Neuronal stem cell (in vitro differentiated cells): ENCODE results near the gene SMURF2.

Experiments
- DNase-seq: peaks from one replicate; pipeline ENCODE4 v3.0.0-alpha.2; 2013; ENCODE audit warnings: low spot score
- H2AFZ ChIP-seq: one replicate; pipeline ENCODE4 v1.6.1; 2013; ENCODE audit warnings: mild to moderate bottlenecking, low read length, inconsistent platforms
- H2AK5ac ChIP-seq: 2 replicates; pipeline ENCODE4 v1.6.1; 2013; ENCODE audit warnings: low read depth, mild to moderate bottlenecking, inconsistent platforms, low read length, moderate library complexity, mixed read lengths
- H2BK120ac ChIP-seq: 2 replicates; pipeline ENCODE4 v1.6.1; 2013; ENCODE audit warnings: low read depth, mild to moderate bottlenecking, inconsistent platforms, low read length, moderate library complexity, mixed read lengths
- H2BK12ac ChIP-seq: one replicate; pipeline ENCODE4 v1.6.1; 2013; ENCODE audit warnings: low read length, inconsistent platforms
- H2BK15ac ChIP-seq: 2 replicates; pipeline ENCODE4 v1.6.1; 2013; ENCODE audit warnings: mild to moderate bottlenecking, low read length, inconsistent platforms, mixed read lengths
- H2BK5ac ChIP-seq: one replicate; pipeline ENCODE4 v1.6.1; 2013; ENCODE audit warnings: inconsistent platforms, mild to moderate bottlenecking, low read length, moderate library complexity
- H3K14ac ChIP-seq: one replicate; pipeline ENCODE4 v1.6.1; 2013; ENCODE audit warnings: low read length, inconsistent platforms
- H3K18ac ChIP-seq: 2 replicates; pipeline ENCODE4 v1.6.1; 2013; ENCODE audit warnings: low read length, inconsistent platforms
- H3K23ac ChIP-seq: 2 replicates; pipeline ENCODE4 v1.6.1; 2013; ENCODE audit warnings: low read depth, mild to moderate bottlenecking, mixed read lengths, low read length, inconsistent platforms; ENCODE audit not compliant: poor library complexity
- H3K27ac ChIP-seq: replicated peaks from 3 replicates; pipeline ENCODE4 v1.5.1; 2013; ENCODE audit warnings: low read length, inconsistent platforms
- H3K27me3 ChIP-seq, 3 experiments: 2 replicates each; pipeline ENCODE4 v1.6.1; 2013; ENCODE audit warnings: low read length in 3 of 3, mild to moderate bottlenecking in 2 of 3, inconsistent platforms in 1 of 3, low read depth in 1 of 3, mixed read lengths in 1 of 3, moderate library complexity in 1 of 3; ENCODE audit not compliant: control insufficient read depth in 3 of 3, insufficient read depth in 3 of 3
- H3K36me3 ChIP-seq, 2 donors: replicated peaks in 1 of 2; 2 replicates each; pipeline ENCODE4 v1.6.1; 2013; ENCODE audit warnings: low read length in 2 of 2; ENCODE audit not compliant: control insufficient read depth in 2 of 2, insufficient read depth in 2 of 2
- H3K4ac ChIP-seq: 2 replicates; pipeline ENCODE4 v1.6.1; 2013; ENCODE audit warnings: inconsistent platforms, mild to moderate bottlenecking, low read length, moderate library complexity
- H3K4me1 ChIP-seq, 2 donors: 1 replicate in 1 of 2; 2 replicates in 1 of 2; pipeline ENCODE4 v1.6.1; 2013; ENCODE audit warnings: low read length in 2 of 2, low read depth in 1 of 2; ENCODE audit not compliant: control insufficient read depth in 2 of 2, insufficient read depth in 1 of 2
- H3K4me2 ChIP-seq: one replicate; pipeline ENCODE4 v1.6.1; 2013; ENCODE audit warnings: mild to moderate bottlenecking, low read length, inconsistent platforms; ENCODE audit not compliant: insufficient read depth, poor library complexity, severe bottlenecking
- H3K4me3 ChIP-seq, 2 donors: 2 replicates each; pipeline ENCODE4 v1.5.1; 2013; ENCODE audit warnings: low read length in 2 of 2, mild to moderate bottlenecking in 2 of 2, inconsistent platforms in 1 of 2, moderate library complexity in 1 of 2
- H3K79me1 ChIP-seq: one replicate; pipeline ENCODE4 v1.6.1; 2013; ENCODE audit warnings: low read depth, mild to moderate bottlenecking, inconsistent platforms, low read length, moderate library complexity
- H3K9ac ChIP-seq: one replicate; pipeline ENCODE4 v1.6.1; 2013; ENCODE audit warnings: mild to moderate bottlenecking, low read depth, low read length, inconsistent platforms; ENCODE audit not compliant: poor library complexity
- H3K9me3 ChIP-seq, 2 donors: replicated peaks in 1 of 2; 2 replicates each; pipeline versions ENCODE3 to v1.6.1; 2013; ENCODE audit warnings: low read length in 2 of 2, mild to moderate bottlenecking in 2 of 2, inconsistent platforms in 1 of 2, low read depth in 1 of 2, mixed read lengths in 1 of 2, moderate library complexity in 1 of 2; ENCODE audit not compliant: control insufficient read depth in 2 of 2, insufficient read depth in 1 of 2
- H4K8ac ChIP-seq: one replicate; pipeline ENCODE4 v1.6.1; 2013; ENCODE audit warnings: low read depth, mild to moderate bottlenecking, inconsistent platforms, low read length, moderate library complexity
- H4K91ac ChIP-seq: one replicate; pipeline ENCODE4 v1.6.1; 2013; ENCODE audit warnings: low read length, low read depth, mild to moderate bottlenecking, inconsistent platforms; ENCODE audit not compliant: poor library complexity
- WGBS, 2 donors: extraction: QIAGEN DNeasy Blood & Tissue Kit; methylation state at CpG; one replicate each; pipeline ENCODE4 v1.1.7; 2013; ENCODE audit warnings: missing lambda C conversion rate in 2 of 2, mixed read lengths in 1 of 2; ENCODE audit not compliant: insufficient read length in 2 of 2, insufficient replicate concordance in 1 of 2; ENCODE audit errors: extremely low coverage in 2 of 2; 5-methylcytosine and 5-hydroxymethylcytosine counted together

The SMURF2 gene

DNA sequence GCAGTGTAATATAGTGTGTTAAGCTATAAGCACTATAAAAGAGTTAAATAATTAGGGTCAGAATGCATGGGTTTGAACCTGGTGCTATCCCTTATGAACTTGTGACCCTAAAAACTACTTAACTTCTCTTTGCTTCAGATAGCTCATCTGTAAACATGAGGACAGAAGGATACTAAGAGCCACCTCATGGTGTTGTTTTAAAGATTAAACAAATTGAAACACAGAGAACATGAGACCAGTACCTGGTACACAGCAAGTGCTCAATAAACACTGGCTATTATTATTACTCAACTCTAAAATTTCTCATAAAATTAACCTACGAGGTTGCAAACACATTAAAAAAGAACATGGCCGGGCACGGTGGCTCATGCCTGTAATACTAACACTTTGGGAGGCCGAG, 43.3 kb downstream of the SMURF2 start:
- Histone ChIP-seq H4K8ac (no peak overlapping the region), H2BK5ac (no peak overlapping the region), H2BK15ac (no peak overlapping the region), H3K14ac (no peak overlapping the region), H3K36me3 (no peaks in the 10 kb centered on the region), H2AK5ac (no peak overlapping the region), H2AFZ (no peak overlapping the region), H3K27ac (no peak overlapping the region), H3K79me1 (peaks cover 2% of the 10 kb centered on the region), H2BK120ac (no peak overlapping the region), H2BK12ac (no peak overlapping the region), H4K91ac (no peak overlapping the region), H3K4me1 (peaks cover 0 to 5% of the 10 kb centered on the region in 2 donors), H3K18ac (no peak overlapping the region), H3K9ac (no peak overlapping the region), H3K23ac (no peak overlapping the region), H3K4ac (no peak overlapping the region), H3K4me3 (no peak overlapping the region), H3K27me3 (no peaks in the 10 kb centered on the region), H3K9me3 (no peaks in the 10 kb centered on the region), H3K4me2 (no peak overlapping the region)
- no CpG with 5 or more reads among the region's 4 CpGs for WGBS, 2 donors
- no peak for DNase-seq

DNA sequence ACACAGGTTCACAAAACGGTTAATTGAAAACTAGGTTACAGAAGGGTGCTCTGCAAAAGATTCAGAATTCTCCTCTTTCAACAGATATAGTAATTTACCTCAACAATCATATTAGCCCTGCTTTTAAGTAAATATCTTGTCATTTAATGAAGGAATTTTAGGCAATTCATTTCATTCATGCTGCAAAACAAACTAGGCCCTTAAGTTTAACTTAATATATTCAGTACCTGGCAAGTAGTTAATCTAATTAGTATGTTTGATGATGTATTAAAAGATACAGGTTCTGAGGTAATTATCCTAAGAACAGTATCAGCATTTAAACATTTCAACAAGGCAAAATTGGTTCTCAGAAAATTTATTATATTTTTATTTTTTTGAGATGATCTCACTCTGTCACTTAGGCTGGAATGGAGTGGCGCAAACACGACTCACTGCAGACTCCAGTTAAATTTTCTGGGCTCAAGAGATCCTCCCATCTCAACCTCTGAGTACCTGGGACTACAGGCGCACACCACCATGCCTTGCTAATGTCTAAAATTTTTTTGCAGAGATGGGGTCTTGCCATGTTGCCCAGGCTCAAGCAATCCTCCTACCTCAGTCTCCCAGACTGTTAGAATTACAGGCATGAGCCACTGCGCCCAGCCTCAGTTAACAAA, 44.9 kb downstream of the SMURF2 start:
- H4K8ac ChIP-seq = no peak overlapping the region
- WGBS, 2 donors = no CpG with 5 or more reads among the region's 5 CpGs
- H3K4me2 ChIP-seq = no peak overlapping the region
- H2AK5ac ChIP-seq = no peak overlapping the region
- H3K4me3 ChIP-seq = no peak overlapping the region
- H3K9me3 ChIP-seq = no peaks in the 10 kb centered on the region
- H2BK15ac ChIP-seq = no peak overlapping the region
- no peaks in the 10 kb centered on the region for H3K27me3 ChIP-seq
- no peak overlapping the region for H4K91ac ChIP-seq
- peaks cover 0 to 5% of the 10 kb centered on the region in 2 donors for H3K4me1 ChIP-seq
- H3K14ac ChIP-seq = no peak overlapping the region
- no peak for DNase-seq
- H2BK12ac ChIP-seq = no peak overlapping the region
- H3K18ac ChIP-seq = no peak overlapping the region
- H3K4ac ChIP-seq = no peak overlapping the region
- no peak overlapping the region for H3K9ac ChIP-seq
- H2AFZ ChIP-seq = no peak overlapping the region
- H3K36me3 ChIP-seq = no peaks in the 10 kb centered on the region
- no peak overlapping the region for H2BK5ac ChIP-seq
- no peak overlapping the region for H3K27ac ChIP-seq
- H2BK120ac ChIP-seq = no peak overlapping the region
- H3K23ac ChIP-seq = no peak overlapping the region
- H3K79me1 ChIP-seq = peaks cover 2% of the 10 kb centered on the region

DNA sequence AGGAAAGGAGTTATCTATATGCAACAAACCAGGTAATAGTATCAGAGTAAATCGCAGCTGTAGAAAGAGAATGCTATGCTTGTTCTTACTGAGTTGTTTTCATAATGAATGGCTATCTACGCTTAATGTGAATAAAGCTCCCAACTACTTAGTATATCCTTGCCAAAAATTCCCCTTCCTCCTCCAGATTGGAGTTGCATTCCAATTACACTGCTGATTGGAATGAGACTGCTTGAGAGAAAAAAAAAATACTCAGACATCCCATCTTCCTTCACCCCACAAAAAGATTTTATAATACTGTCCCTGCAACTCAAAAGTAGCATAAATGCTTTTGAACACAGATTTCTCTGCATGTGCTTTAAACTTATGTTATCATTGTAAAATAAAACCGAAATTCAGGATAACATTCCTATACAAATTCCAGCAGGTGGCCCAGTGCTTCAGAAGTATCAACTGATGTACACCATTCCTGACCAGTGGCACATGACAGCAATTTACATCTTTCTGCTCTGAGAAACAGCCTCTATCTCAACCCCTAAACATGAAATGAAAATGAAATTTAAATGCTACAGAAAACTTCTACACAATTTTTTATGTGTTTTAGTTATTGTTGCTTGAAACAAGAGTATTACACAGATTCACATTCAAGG, 47.0 kb downstream of the SMURF2 start:
- Histone ChIP-seq H4K91ac (no peak overlapping the region), H3K14ac (no peak overlapping the region), H3K4me1 (peaks cover 10 to 14% of the 10 kb centered on the region in 2 donors), H2AFZ (no peak overlapping the region), H3K27ac (no peak overlapping the region), H2BK120ac (no peak overlapping the region), H3K4me3 (no peak overlapping the region), H3K36me3 (no peaks in the 10 kb centered on the region), H3K9me3 (no peaks in the 10 kb centered on the region), H2AK5ac (no peak overlapping the region), H3K9ac (no peak overlapping the region), H2BK15ac (no peak overlapping the region), H2BK12ac (no peak overlapping the region), H3K27me3 (no peaks in the 10 kb centered on the region), H3K23ac (no peak overlapping the region), H2BK5ac (no peak overlapping the region), H3K79me1 (peaks cover 2% of the 10 kb centered on the region), H3K4me2 (no peak overlapping the region), H4K8ac (no peak overlapping the region), H3K18ac (no peak overlapping the region), H3K4ac (no peak overlapping the region)
- no CpG with 5 or more reads among the region's 3 CpGs for WGBS, 2 donors
- no peak for DNase-seq

DNA sequence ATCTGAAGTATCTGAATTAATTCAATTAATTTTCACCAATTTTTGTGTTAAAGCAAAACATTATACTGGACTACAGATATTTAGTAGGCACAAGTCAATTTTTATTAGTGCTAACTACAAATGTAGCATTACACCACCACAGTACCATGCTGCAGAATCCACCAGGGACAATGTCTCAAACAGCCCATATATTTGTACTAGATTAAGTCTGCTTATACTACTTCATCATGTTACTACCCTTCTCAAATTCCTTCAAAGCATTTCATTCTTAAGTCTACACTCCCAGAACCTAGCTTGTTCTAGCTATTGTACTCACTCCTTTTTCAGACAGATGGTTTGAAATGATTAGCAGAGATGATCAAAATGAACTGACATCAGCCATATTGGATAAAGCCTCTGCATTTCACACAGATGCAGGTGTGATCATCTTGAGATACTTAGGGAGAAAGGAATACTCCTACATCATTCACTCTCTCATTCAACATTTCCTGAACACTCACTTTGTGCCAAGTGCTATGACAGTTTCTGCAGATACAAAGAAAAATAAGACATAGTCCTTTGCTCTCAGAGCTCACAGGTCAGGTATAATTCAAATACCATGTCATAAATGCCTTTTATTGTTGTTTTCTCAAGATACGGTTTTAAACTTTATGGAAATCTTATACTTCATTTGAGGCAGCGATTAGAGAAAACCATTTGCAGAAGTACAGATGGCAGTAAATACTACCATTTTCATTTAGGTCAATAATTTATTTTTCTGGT, 47.7 kb downstream of the SMURF2 start:
- Histone ChIP-seq H2AFZ (no peak overlapping the region), H2BK5ac (no peak overlapping the region), H3K4me2 (no peak overlapping the region), H3K9ac (no peak overlapping the region), H3K14ac (no peak overlapping the region), H4K8ac (no peak overlapping the region), H4K91ac (no peak overlapping the region), H3K23ac (no peak overlapping the region), H2BK120ac (no peak overlapping the region), H3K4me3 (no peak overlapping the region), H2AK5ac (no peak overlapping the region), H2BK12ac (no peak overlapping the region), H3K27me3 (no peaks in the 10 kb centered on the region), H2BK15ac (no peak overlapping the region), H3K4me1 (peaks cover 7 to 14% of the 10 kb centered on the region in 2 donors), H3K27ac (no peak overlapping the region), H3K79me1 (peaks cover 2% of the 10 kb centered on the region), H3K36me3 (no peaks in the 10 kb centered on the region), H3K9me3 (no peaks in the 10 kb centered on the region), H3K18ac (no peak overlapping the region), H3K4ac (no peak overlapping the region)
- WGBS, 2 donors = no CpG with 5 or more reads among the region's 2 CpGs
- DNase-seq = no peak
